Caco-2 (cell line): ENCODE data around the gene MT3. TPM values are rescaled to one million over a fixed set of nuclear protein-coding genes. Genes with fewer than 3 reads are reported as not detected.

Experiments used
- Bru-seq: library from RNA; stranded (reverse); fragments of 400-500 nt; gene quantifications from one replicate; lab custom pipeline; 2021; lab: Mats Ljungman, UMichigan
- BruChase-seq, 2 experiments: library from RNA; stranded (reverse); fragments of 400-500 nt; gene quantifications; one replicate each; lab custom pipeline; 2021; lab: Mats Ljungman, UMichigan
- BruUV-seq: library from RNA; stranded (reverse); fragments of 400-500 nt; replicated peaks from 2 replicates; lab custom pipeline; 2021; lab: Mats Ljungman, UMichigan
- CTCF ChIA-PET: fragments of 300-600 bp; sonication (Branson Sonifier 250); formaldehyde crosslinking; loops from one replicate; lab custom pipeline; 2022; ENCODE audit warnings: antibody characterized with exemption; lab: Charles Lee
- POLR2A ChIA-PET: fragments of 300-600 bp; sonication (Branson Sonifier 250); formaldehyde crosslinking; loops from one replicate; lab custom pipeline; 2022; ENCODE audit warnings: antibody characterized with exemption; lab: Charles Lee
- DNase-seq, 2 experiments: peaks; one replicate each; pipeline versions ENCODE4 v3.0.0 to v3.0.0-alpha.2; 2020 to 2022
- H3K27me3 ChIP-seq: replicated peaks from 2 replicates; pipeline ENCODE4 v1.6.0; 2011; ENCODE audit warnings: low read length; ENCODE audit not compliant: control insufficient read depth, insufficient read depth
- H3K36me3 ChIP-seq: 2 replicates; pipeline ENCODE4 v1.5.1; 2011; ENCODE audit warnings: low read length; ENCODE audit not compliant: control insufficient read depth, insufficient read depth
- H3K4me1 ChIP-seq: fragments of 250-450 bp; sonication (Bioruptor Pico); 2 replicates; pipeline ENCODE4 v1.5.1; 2020; ENCODE audit warnings: mild to moderate bottlenecking
- H3K4me3 ChIP-seq: 2 replicates; pipeline ENCODE4 v1.5.1; 2011; ENCODE audit warnings: low read depth, mild to moderate bottlenecking, control low read depth, low read length
- H3K9me3 ChIP-seq: fragments of 250-450 bp; sonication (Bioruptor Pico); 2 replicates; pipeline ENCODE4 v1.5.1; 2020; ENCODE audit warnings: mild to moderate bottlenecking, moderate library complexity
- H3K27ac Mint-ChIP-seq: one replicate; pipeline ENCODE4 v1.8.0; 2022; ENCODE audit warnings: mixed read lengths; ENCODE audit not compliant: unreplicated experiment
- H3K27me3 Mint-ChIP-seq: one replicate; pipeline ENCODE4 v1.8.0; 2022; ENCODE audit warnings: mixed read lengths; ENCODE audit not compliant: insufficient read depth, unreplicated experiment
- H3K36me3 Mint-ChIP-seq: one replicate; pipeline ENCODE4 v1.8.0; 2022; ENCODE audit warnings: mild to moderate bottlenecking, mixed read lengths; ENCODE audit not compliant: insufficient read depth, unreplicated experiment
- H3K4me1 Mint-ChIP-seq: one replicate; pipeline ENCODE4 v1.8.0; 2022; ENCODE audit warnings: low read depth, mixed read lengths; ENCODE audit not compliant: unreplicated experiment
- H3K4me3 Mint-ChIP-seq: one replicate; pipeline ENCODE4 v1.8.0; 2022; ENCODE audit warnings: mild to moderate bottlenecking, moderate library complexity, mixed read lengths; ENCODE audit not compliant: unreplicated experiment
- H3K9me3 Mint-ChIP-seq: one replicate; pipeline ENCODE4 v1.8.0; 2022; ENCODE audit warnings: mixed read lengths; ENCODE audit not compliant: unreplicated experiment
- CTCF ChIP-seq, 2 experiments: fragments of 200-600 bp in 1 of 2; IDR thresholded peaks; 1 replicate in 1 of 2; 2 replicates in 1 of 2; pipeline versions ENCODE4 v1.5.1 to v1.8.0; 2011 to 2022; ENCODE audit warnings: antibody characterized with exemption in 1 of 2, control low read depth in 1 of 2, inconsistent platforms in 1 of 2, low read depth in 1 of 2, low read length in 1 of 2, mild to moderate bottlenecking in 1 of 2, moderate library complexity in 1 of 2; ENCODE audit not compliant: insufficient read depth in 1 of 2, severe bottlenecking in 1 of 2, unreplicated experiment in 1 of 2
- intact Hi-C: fragments of 100-400 bp; cut with micrococcal nuclease; formaldehyde crosslinking; loops from one replicate; pipeline ENCODE4 v1.10.0; 2022; ENCODE audit not compliant: unreplicated experiment
- long read RNA-seq: library from polyadenylated mRNA; stranded (forward); transcript quantifications from one replicate; pipeline ENCODE4 v2.0.0, GENCODE V29; 2022
- total RNA-seq: library from RNA; stranded (reverse); gene quantifications from 2 replicates; pipeline ENCODE4 v1.2.3, GENCODE V29; 2022

MT3 gene
- total RNA-seq (not detected in 2 replicates), Bru-seq, nascent RNA (not detected), BruChase-seq, experiment 1, labeled RNA remaining after a 2-hour chase (not detected), BruChase-seq, experiment 2, labeled RNA remaining after a 6-hour chase (not detected)
- long read RNA-seq: 0 reads

- no peaks in the 10 kb centered on the region for H3K4me1 ChIP-seq
- no peak for TF ChIP-seq CTCF (IDR thresholded peaks at IDR 0.05; ENCODE audit: insufficient read depth in 1 of 2, low read depth in 1 of 2, low read length in 1 of 2, severe bottlenecking in 1 of 2, unreplicated experiment in 1 of 2)
- Mint-ChIP-seq H3K36me3 (no peaks in the 10 kb centered on the region), H3K27ac (no peak within 1 kb of the TSS), H3K4me3 (peak within 1 kb of the TSS; percentile 48), H3K27me3 (peaks cover 18% of the 10 kb centered on the region), H3K9me3 (no peaks in the 10 kb centered on the region), H3K4me1 (no peaks in the 10 kb centered on the region)
- intact Hi-C loops: no loop called here
- no peaks in the 10 kb centered on the region for H3K36me3 ChIP-seq
- no TSS peak for BruUV-seq
- no peak within 1 kb of the TSS for H3K4me3 ChIP-seq
- peaks cover 3% of the 10 kb centered on the region; the same call in 1 of the 2 replicates for H3K9me3 ChIP-seq
- DNase-seq: no peak
- CTCF ChIA-PET: no interaction called here
- no peaks in the 10 kb centered on the region for H3K27me3 ChIP-seq
- POLR2A ChIA-PET: no interaction called here
Observed at GRCh38 chr16:56589141-56590039, at the start of gene MT3. TSS of gene MT3 (plus strand) at chr16:56589528. CDS start at chr16:56589591, 63 bp downstream.

- Mint-ChIP-seq H3K4me3 (no peak overlapping the region), H3K9me3 (peaks cover 12% of the 10 kb centered on the region), H3K36me3 (peaks cover 5% of the 10 kb centered on the region), H3K27ac (no peak overlapping the region), H3K27me3 (peaks cover 12% of the 10 kb centered on the region), H3K4me1 (no peaks in the 10 kb centered on the region)
- ChIA-PET CTCF (no interaction called here), POLR2A (no interaction called here)
- no TSS peak for BruUV-seq
- Histone ChIP-seq H3K27me3 (no peaks in the 10 kb centered on the region), H3K9me3 (no peaks in the 10 kb centered on the region; the same call in 1 of the 2 replicates), H3K4me3 (no peak overlapping the region), H3K4me1 (no peaks in the 10 kb centered on the region), H3K36me3 (no peaks in the 10 kb centered on the region)
- TF ChIP-seq CTCF (IDR thresholded peaks at IDR 0.05; ENCODE audit: insufficient read depth in 1 of 2, low read depth in 1 of 2, low read length in 1 of 2, severe bottlenecking in 1 of 2, unreplicated experiment in 1 of 2): no peak
- no peak for DNase-seq
- intact Hi-C loops: no loop called here
Observed at GRCh38 chr16:56539656-56540055, 49.7 kb upstream of the MT3 start.

GRCh38 chr16:56542039-56542438, 47.3 kb upstream of the MT3 start:
- H3K36me3 ChIP-seq: no peaks in the 10 kb centered on the region
- H3K4me3 ChIP-seq: no peak overlapping the region
- H3K27me3 ChIP-seq: no peaks in the 10 kb centered on the region
- ChIA-PET CTCF (no interaction called here), POLR2A (no interaction called here)
- no peak overlapping the region for H3K4me3 Mint-ChIP-seq
- H3K4me1 ChIP-seq: no peaks in the 10 kb centered on the region
- peaks cover 5% of the 10 kb centered on the region for H3K36me3 Mint-ChIP-seq
- intact Hi-C loops: no loop called here
- BruUV-seq: no TSS peak
- H3K9me3 ChIP-seq: no peaks in the 10 kb centered on the region; the same call in 1 of the 2 replicates
- H3K9me3 Mint-ChIP-seq: peaks cover 12% of the 10 kb centered on the region
- H3K27me3 Mint-ChIP-seq: peaks cover 8% of the 10 kb centered on the region
- DNase-seq: no peak
- TF ChIP-seq CTCF (IDR thresholded peaks at IDR 0.05; ENCODE audit: insufficient read depth in 1 of 2, low read depth in 1 of 2, low read length in 1 of 2, severe bottlenecking in 1 of 2, unreplicated experiment in 1 of 2): no peak
- no peak overlapping the region for H3K27ac Mint-ChIP-seq
- no peaks in the 10 kb centered on the region for H3K4me1 Mint-ChIP-seq
